Coronary artery (tissue), 2 donors: ENCODE results near the gene TM7SF2.

ENCODE experiments used
- DNase-seq: peaks from one replicate; pipeline ENCODE4 v3.0.0-alpha.2; 2017; ENCODE audit warnings: low spot score
- H3K27ac ChIP-seq, 2 donors: fragments of 200-600 bp; sonication (generic); one replicate each; pipeline ENCODE4 v1.5.1; 2016 to 2019
- H3K4me3 ChIP-seq: fragments of 200-600 bp; sonication (generic); 2 replicates; pipeline ENCODE4 v1.5.1; 2016; ENCODE audit warnings: mild to moderate bottlenecking, moderate library complexity
- CTCF ChIP-seq: fragments of 200-600 bp; sonication (generic); IDR thresholded peaks from one replicate; pipeline ENCODE4 v1.5.1; 2019; ENCODE audit warnings: antibody characterized with exemption

TM7SF2 gene

DNA sequence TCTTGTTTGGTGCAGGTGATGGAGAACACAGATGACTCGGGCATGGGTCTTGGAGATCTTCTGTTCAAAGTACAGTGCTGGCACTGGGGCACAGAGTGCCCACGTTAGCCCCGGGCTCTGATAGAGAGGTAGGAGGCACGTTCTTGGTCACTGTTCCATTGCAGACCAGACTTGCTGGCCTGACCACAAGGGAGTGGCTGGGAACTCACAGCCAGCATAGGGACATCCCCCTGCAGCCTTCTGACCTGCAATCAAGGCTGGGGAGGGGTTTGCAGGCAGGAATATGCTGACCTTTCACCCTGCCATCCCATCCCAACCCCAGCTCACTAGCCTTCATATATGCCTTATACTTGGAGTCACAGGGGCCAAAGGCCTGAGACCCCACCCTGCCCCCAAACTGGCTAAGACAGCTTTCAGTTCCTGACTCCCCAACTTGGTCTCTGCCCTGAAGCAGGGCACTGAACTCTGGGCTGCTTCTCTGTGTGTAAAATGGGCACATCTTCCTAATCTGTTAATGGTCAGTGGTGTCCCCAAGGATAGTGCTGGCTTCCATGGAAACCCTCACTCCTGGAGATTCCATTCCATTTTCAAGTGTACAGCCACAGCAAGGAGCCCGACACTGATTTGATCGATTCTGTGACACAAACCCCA lies 15.1 kb downstream of the TM7SF2 start:
- Histone ChIP-seq H3K27ac (no peak overlapping the region), H3K4me3 (no peak overlapping the region)
- TF ChIP-seq CTCF, result no peak
- DNase-seq, result no peak

- DNase-seq, result no peak
- no peak for TF ChIP-seq CTCF
- H3K4me3 ChIP-seq, result no peak overlapping the region
- no peak overlapping the region for H3K27ac ChIP-seq
These were observed 16.0 kb downstream of the TM7SF2 start for GRCh38 chr11:65127473-65128181.

DNA sequence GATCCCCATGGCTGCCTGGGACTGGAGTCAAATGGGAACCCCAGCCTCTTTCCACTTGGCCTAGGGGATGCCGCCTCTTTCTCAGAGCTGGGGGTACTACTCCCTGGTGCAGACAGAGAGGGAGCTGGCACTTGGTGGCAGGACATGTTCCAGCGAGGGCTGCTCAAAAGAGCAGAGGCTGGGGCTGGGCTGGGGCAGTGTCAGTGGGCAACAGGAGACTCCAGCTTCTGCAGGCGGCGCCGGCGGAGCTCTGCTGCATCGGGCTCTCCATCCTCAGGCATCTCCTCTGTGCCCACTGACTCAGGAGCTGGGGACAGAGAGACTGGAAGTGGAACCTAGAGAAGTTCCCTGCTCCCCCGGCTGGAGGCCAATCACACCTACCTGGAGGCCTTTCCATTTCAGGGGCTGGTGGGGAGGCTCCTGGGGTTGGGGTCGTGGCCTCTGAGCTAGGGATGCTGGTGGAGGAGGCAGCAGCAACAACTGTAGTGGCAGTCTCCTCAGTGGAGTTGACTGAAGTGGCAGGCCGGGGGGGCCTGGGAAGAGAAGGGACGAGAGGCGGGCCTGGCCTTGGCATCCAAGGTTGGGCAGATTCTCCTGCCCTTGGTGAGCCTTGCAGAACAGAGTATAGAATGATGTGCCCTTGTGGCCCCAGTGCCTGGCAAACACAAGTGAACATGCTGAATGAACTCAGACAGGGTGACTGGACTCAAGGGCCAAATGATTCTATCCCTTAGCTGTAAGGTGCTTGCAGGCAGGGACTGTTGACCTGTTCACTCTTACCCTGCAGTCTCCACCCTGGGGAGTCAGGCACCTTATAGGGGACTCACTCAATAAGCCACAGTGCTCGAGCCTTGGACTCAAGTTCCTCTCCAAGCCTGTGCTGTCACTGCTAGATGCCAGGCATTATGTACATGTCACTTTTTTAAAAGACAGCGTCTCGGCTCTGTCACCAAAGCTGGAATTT lies 16.8 kb downstream of the TM7SF2 start:
- Histone ChIP-seq H3K4me3 (no peak overlapping the region), H3K27ac (no peak overlapping the region)
- peak; percentile 60 for DNase-seq
- TF ChIP-seq CTCF, result no peak

DNA sequence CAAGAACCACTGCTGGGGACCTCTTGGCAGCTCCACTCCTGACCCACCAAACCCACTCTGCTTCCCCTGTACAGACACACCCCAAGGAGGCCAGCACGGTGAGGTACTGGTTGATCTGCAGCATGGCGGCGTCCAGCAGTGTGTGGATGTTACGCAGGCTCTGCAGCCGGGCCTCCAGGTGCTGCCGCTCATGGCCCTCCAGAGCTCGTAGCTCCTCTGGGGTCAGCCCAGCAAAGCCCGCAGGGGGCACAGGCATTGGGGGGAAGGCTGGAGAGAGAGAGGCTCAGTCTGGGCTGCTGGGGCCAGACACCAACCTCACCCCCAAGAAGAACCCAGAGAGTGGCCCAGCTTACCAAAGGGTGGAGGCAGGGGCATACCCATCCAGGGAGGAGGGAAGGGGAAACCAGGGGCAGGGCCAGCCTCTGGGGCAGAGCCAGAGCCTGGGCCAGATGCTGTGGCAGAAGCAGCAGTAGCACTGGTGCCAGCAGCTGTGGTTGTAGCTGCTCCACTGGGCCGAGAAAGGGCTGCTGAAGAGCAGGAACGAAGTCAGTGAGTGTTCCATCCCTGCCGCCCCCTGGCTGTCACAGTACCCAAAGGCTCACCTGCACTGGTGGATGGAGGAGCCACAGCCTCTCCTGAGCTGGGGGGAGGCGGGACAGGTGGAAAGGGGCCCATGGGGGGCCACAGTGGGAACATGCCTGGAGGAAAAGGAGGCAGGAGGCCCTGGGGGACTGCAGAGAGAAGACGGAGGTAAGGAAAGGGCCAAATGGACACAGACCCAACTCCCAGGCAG lies 18.2 kb downstream of the TM7SF2 start:
- H3K4me3 ChIP-seq, result no peak overlapping the region
- no peak overlapping the region for H3K27ac ChIP-seq
- peak; percentile 63 for DNase-seq
- TF ChIP-seq CTCF, result no peak

GRCh38 chr11:65130631-65131416 lies 19.2 kb downstream of the TM7SF2 start:
- no peak for TF ChIP-seq CTCF
- H3K4me3 ChIP-seq, result no peak overlapping the region
- H3K27ac ChIP-seq, result no peak overlapping the region
- DNase-seq, result peak; percentile 67

DNA sequence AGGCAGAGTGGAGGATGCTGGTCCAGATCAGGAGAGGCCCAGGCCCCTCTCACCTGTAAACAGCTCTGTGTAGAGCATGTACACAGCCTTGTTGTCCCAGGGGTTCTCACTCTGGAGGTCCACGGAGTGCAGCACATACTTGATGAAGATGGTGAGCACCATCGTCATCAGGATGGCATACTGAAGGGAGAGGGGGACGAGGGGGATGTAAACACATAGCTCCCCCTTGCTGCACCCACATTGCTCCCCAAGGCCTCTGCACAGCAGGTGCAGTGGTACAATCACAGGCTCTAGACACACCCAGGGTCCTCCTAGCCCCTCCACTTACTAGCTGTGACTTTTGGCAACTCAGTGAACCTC lies 19.7 kb downstream of the TM7SF2 start:
- no peak for DNase-seq
- no peak for TF ChIP-seq CTCF
- H3K27ac ChIP-seq, result no peak overlapping the region

More for the DNA sequence above, 19.7 kb downstream of the TM7SF2 start:
- no peak overlapping the region for H3K4me3 ChIP-seq
